Measurements from ENCODE around the gene TEAD1.

- TF ChIP-seq CTCF (IDR thresholded peaks at IDR 0.05) (no peak), POLR2A (IDR thresholded peaks at IDR 0.05) (no peak)
These were observed 2.9 kb upstream of the TEAD1 start for GRCh38 chr11:12671370-12671769.
